Measurements from ENCODE around the gene RFESD.

Gene RFESD

DNA sequence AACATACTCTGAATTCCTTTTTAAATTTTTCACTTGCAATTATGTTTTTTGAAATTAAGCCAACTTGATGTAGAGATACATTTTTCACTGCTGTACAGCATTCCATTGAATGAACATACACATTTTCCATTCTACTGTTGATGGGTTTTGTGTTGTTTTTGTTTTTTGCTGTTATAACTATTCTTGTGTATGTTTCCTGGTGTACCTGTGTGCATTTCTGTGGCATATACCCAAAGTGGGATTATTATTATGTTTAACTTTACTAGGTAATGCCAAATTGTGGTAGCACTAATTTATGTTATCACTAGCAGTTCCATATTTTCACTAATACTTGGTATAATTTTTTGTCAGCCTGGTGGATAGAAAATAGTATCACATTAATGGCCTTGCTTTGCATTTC, 2.7 kb downstream of the RFESD start:
- DNase-seq (ENCODE audit: low read depth), result no peak
- TF ChIP-seq, protein P1, sequence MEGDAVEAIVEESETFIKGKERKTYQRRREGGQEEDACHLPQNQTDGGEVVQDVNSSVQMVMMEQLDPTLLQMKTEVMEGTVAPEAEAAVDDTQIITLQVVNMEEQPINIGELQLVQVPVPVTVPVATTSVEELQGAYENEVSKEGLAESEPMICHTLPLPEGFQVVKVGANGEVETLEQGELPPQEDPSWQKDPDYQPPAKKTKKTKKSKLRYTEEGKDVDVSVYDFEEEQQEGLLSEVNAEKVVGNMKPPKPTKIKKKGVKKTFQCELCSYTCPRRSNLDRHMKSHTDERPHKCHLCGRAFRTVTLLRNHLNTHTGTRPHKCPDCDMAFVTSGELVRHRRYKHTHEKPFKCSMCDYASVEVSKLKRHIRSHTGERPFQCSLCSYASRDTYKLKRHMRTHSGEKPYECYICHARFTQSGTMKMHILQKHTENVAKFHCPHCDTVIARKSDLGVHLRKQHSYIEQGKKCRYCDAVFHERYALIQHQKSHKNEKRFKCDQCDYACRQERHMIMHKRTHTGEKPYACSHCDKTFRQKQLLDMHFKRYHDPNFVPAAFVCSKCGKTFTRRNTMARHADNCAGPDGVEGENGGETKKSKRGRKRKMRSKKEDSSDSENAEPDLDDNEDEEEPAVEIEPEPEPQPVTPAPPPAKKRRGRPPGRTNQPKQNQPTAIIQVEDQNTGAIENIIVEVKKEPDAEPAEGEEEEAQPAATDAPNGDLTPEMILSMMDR (IDR thresholded peaks at IDR 0.05; ENCODE audit: low read depth, low read length, missing control alignments), result no peak
- no peak overlapping the region for H3K4me3 ChIP-seq (ENCODE audit: low read depth, low read length)

DNA sequence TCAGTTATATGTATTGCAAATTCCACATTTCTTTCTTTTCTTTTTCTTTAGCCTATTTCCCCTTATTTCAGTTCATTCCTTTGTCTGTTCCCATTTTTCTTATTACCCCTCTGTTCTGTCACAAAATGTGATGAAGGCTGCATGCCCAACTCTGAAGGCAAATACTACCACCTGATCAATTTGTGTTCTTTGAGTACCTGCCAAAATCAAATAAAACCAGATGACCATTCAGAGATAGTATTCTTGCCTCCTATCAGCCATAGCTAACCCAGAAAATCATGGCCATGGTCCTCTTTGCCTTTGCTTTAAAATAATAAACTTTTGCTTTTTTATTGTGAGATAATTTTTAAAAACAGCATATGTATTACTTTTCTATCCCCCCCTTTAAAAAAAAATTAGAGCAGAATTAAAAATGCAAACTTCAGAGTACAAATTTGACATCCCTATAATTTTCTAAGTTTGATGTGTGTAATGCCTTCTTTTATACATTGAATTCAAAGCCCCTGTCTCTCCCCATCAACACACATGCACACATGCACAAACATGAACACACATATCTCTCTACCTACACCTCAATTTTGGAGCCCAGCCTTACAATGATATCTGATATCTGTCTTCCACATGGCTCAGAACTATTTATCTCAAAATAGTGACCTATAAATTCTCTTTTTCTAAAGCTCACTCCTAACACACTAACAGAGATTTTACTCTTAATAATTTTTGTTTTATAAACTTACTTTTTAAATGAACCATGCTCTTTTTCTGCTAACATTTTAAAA, 3.5 kb downstream of the RFESD start:
- DNase-seq (ENCODE audit: low read depth), result no peak
- TF ChIP-seq, protein P1 (IDR thresholded peaks at IDR 0.05; ENCODE audit: low read depth, low read length, missing control alignments), result no peak
- no peak overlapping the region for H3K4me3 ChIP-seq (ENCODE audit: low read depth, low read length)

DNA sequence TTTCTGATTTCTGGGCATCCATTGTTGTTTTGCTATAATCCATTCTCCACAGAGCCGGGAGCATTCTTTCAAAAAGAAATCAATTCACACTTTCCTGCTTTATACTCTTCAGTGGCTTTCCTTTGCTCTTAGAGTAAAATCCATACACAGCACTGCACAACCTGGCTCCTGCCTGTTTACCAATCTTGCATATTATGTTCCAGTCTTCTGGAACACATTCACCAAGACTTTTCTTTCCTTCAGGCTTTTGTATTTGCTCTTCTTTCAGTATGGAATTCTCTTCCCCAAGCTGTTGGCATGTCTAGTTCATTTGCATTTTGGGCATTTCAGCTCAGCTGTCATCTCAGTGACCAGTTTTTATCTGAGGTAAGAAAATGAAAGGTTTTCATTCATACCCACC, 6.3 kb downstream of the RFESD start:
- TF ChIP-seq, protein P1 (IDR thresholded peaks at IDR 0.05; ENCODE audit: low read depth, low read length, missing control alignments), result no peak
- no peak for DNase-seq (ENCODE audit: low read depth)
- H3K4me3 ChIP-seq (ENCODE audit: low read depth, low read length), result no peak overlapping the region

DNA sequence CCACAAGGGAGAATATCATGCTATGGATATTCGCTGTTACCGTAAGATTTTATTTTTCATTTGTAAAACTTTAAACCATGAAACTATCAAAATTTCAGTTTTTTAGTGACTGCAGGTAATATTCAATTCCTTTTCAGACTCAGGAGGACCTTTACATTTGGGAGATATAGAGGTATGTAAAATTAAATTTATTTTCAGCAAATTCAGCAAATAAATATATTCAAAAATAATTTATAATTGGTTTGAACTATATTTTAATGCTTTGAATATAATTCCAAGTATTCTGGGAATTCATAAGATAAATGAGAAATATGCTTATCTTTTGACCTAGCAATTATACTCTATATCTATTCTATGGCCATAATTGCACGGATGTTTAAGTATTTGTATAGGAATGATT, 7.6 kb downstream of the RFESD start:
- TF ChIP-seq, protein P1 (IDR thresholded peaks at IDR 0.05; ENCODE audit: low read depth, low read length, missing control alignments), result no peak
- no peak overlapping the region for H3K4me3 ChIP-seq (ENCODE audit: low read depth, low read length)
- no peak for DNase-seq (ENCODE audit: low read depth)

DNA sequence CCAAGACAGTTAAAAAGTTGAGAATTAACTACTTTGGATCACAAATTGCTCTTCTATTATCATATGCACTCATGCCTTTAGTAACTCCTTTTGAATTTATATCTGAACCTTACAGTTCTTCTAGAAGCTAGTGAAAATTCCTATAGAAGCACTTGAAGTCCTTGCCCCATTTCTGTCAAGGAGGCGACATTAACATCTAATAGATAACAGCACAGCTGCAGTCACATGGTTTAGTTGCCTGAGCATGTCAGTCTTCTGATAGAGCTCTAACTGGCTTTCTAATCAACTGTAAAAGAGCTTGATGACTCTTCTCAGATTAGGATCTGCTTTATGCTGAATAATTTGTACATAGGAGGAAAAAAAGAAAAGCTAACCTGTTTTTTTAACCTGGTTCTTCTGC, 9.0 kb downstream of the RFESD start:
- DNase-seq (ENCODE audit: low read depth), result no peak
- no peak overlapping the region for H3K4me3 ChIP-seq (ENCODE audit: low read depth, low read length)
- TF ChIP-seq, protein P1 (IDR thresholded peaks at IDR 0.05; ENCODE audit: low read depth, low read length, missing control alignments), result no peak

DNA sequence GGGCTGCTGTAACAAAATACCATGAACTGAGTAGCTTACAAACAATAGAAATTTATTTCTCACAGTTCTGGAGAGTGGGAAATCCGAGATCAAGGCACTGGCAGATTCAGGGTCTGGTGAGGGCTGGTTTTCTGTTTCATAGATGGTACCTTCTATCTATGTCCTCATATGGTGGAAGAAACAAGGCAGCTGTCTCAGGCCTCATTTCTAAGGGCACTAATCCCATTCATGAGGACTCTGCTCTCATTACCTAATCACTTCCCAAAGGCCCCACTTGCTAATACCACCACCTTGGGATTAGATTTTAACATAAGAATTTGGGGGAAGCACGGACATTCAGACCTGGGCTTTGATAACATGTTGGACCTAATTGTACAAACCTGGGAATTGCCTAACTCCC, 13.5 kb downstream of the RFESD start:
- TF ChIP-seq, protein P1 (IDR thresholded peaks at IDR 0.05; ENCODE audit: low read depth, low read length, missing control alignments), result no peak
- no peak overlapping the region for H3K4me3 ChIP-seq (ENCODE audit: low read depth, low read length)
- DNase-seq (ENCODE audit: low read depth), result no peak

DNA sequence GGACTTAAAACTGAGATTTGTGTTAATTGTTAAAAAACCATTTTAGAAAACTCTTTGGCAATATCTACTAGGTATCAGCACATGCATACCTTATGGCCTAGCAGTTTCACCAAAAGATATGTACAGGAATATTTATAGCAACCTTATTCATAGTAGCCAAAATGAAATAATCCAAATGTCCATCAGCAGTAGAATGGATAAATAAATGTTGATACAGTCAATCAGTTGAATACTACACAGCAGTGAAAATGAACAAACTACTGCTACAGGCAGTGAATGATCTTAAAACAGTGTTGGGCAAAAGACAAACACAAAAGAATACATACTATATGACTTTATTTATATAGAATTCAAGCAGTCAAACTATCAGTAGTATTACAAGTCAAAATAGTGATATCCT, 16.4 kb downstream of the RFESD start:
- TF ChIP-seq, protein P1 (IDR thresholded peaks at IDR 0.05; ENCODE audit: low read depth, low read length, missing control alignments), result no peak
- no peak overlapping the region for H3K4me3 ChIP-seq (ENCODE audit: low read depth, low read length)
- DNase-seq (ENCODE audit: low read depth), result no peak

Data from GM12864 (cell line).